HG03064 (cell line): ENCODE measurements around the gene DDR2.
"Not testable (repeated sequence)": the region's sequence is repeated elsewhere in the genome, so short reads cannot be mapped to it uniquely, and the experiment has no call there.

Experiments
- ATAC-seq: cut with Tn5 transposase; IDR thresholded peaks from one replicate; pipeline ENCODE4 v1.9.1; 2021; ENCODE audit warnings: low read depth; ENCODE audit not compliant: unreplicated experiment

DDR2 gene

GRCh38 chr1:162632217-162632666 is at the start of gene DDR2:
TSS of gene DDR2 (plus strand) at chr1:162632464. CDS start at chr1:162719064, 86,600 bp downstream.
- no peak for ATAC-seq

DNA sequence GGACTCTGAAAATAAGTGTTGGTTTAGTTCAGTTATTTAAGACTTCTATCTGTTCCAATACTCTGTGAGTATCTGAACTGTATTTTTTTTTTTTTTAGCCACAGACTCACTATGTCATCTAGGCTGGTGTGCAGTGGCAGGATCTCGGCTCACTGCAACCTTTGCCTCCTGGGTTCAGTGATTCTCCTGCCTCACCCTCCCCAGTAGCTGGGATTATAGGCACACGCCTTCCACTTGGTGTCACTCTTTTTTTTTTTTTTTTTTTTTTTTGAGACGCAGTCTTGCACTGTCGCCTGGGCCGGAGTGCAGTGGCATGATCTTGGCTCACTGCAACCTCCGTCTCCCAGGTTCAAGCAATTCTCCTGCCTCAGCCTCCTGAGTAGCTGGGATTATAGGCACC is 49.4 kb upstream of the DDR2 start:
- not testable (repeated sequence) for ATAC-seq

DNA sequence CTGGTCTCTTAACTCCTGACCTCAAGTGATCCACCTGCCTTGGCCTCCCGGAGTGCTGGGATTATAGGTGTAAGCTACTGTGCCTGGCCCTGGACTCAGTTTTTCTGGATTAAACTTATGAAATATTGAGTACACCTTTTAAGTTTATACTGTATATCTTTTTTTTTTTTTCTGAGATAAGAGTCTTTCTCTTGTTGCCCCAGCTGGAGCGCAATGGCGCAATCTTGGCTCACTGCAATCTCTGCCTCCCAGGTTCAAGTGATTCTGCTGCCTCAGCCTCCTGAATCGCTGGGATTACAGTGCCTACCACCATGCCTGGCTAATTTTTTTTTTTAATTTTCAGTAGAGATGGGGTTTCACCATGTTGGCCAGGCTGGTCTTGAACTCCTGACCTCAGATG is 47.2 kb upstream of the DDR2 start:
- not testable (repeated sequence) for ATAC-seq

GRCh38 chr1:162587347-162587746 is 44.9 kb upstream of the DDR2 start:
- no peak for ATAC-seq

GRCh38 chr1:162587761-162588260 is 44.5 kb upstream of the DDR2 start:
- ATAC-seq = no peak

- no peak for ATAC-seq
Observed at GRCh38 chr1:162590101-162590500, 42.2 kb upstream of the DDR2 start.

DNA sequence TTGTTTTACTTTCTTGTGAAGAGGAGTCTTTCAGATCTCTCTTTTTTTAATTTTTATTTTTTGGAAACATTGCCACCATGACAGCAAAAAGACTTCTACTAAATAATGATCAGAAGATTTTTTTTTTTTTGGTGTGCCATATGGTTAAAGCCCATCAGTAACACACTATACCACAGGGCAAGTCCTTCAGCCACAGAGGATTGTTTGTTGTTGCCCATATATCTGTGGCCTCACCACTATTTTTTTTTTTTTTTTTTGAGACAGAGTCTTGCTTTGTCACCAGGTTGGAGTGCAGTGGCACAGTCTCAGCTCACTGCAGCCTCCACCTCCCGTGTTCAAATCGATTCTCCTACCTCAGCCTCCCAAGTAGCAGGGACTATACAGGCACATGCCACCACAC is 41.6 kb upstream of the DDR2 start:
- ATAC-seq = no peak

DNA sequence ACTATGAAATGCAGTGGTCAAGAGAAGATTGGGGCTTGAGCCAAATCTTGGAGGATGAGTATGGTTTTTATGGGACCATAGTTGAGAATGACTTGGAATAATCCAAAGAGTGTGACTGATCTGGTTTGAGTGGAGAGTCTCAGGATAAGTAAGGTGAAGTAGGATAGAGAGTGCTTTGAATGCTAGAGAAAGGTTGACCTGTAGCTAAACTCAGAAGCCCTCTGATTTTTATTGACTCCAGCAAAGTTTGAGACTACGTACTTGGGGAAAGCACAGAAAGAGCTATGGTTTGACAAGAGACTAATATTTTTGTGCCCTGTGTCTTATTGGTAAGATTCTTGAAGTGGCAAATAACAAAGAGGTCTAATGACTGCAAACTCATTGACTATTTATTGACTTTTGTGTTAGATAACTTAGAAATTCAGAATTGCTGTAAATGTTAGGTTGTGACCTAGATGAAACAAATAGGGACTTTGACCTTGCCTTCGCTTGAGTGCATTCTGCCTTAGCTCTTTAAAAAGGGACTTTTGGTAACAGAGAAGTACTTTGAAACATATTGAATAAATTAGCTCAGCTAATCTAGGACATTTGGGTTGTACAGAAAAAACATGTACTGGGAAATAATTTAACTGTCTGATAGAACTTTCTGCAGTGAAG is 35.6 kb upstream of the DDR2 start:
- ATAC-seq = no peak

- ATAC-seq = no peak
Observed at GRCh38 chr1:162599451-162599850, 32.8 kb upstream of the DDR2 start.

- not testable (repeated sequence) for ATAC-seq
Observed at GRCh38 chr1:162603117-162603516, 29.1 kb upstream of the DDR2 start.

GRCh38 chr1:162605225-162605927 is 26.9 kb upstream of the DDR2 start:
- ATAC-seq = no peak

DNA sequence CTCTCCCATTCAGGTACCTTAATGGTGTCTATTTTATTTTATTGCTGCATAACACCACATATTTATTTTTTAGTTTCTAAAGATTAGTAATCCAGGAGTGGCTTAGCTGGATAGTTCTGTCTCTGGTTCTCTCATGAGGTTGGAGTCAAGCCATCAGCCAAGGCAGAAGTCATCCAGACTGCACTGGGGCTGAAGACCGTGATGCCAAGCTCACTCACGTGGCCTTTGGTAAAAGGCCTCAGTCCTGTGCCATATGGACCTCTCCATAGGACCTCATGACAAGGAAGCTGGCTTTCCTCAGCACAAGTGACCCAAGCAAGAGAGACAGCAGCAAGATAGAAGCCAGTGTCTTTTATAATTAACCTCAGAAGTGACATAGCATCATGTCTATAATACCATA is 23.0 kb upstream of the DDR2 start:
- ATAC-seq = no peak

DNA sequence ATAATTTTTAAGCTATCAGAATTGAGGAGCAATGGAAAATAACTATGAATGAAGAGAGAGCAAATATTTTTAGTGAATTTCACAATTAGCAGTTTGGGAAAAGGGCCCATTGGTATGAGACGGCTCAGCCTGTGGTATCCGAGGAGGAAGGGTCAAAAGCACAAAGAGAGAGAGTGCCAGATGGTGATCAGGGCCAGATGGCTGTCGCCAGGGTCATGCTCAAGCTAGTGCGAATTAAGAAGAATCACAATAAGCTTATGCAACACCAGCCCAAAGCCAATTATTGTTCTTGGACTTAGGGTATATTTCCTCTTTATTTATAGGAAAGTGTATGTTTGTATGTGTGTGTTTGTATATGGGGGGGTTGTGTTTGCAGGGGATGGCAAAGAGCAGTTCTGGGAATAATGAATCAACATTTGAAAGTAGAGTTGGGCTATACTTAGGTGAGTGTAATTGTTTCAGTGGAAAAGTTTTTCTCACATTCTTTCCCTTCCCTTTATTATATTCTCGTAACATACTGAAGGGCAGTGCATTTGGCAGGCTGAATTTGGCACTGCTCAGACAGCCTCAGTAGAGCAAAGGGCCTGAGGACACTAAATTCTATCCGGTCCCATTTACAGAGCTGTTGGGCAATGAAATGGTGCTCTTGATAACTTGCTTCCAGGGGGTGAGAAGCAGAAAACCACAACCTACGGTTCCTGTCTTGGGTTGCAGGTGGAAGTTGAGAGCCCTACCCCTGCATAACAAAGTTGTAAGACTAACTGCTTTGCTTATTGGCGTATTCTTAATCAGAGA is 19.5 kb upstream of the DDR2 start:
- no peak for ATAC-seq

DNA sequence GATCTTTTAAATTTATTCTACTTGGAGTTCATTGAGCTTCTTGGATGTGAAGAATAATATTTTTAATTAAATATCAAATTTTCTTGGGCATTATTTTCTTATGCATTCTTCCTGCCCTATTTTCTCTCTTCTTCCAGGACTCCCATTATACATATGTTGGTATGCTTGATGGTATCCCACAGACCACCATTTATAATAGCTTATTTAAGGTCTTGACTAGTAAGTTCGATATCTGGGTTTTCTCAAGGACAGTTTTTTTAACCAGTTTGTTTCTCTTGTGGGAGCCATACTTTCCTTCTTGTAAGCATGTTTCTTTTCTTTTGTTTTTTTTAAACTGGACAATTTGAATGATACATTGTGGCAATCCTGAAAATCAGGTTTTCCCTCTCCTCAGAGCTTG is 15.4 kb upstream of the DDR2 start:
- ATAC-seq = no peak

- ATAC-seq = no peak
Observed at GRCh38 chr1:162617513-162617912, 14.8 kb upstream of the DDR2 start.

DNA sequence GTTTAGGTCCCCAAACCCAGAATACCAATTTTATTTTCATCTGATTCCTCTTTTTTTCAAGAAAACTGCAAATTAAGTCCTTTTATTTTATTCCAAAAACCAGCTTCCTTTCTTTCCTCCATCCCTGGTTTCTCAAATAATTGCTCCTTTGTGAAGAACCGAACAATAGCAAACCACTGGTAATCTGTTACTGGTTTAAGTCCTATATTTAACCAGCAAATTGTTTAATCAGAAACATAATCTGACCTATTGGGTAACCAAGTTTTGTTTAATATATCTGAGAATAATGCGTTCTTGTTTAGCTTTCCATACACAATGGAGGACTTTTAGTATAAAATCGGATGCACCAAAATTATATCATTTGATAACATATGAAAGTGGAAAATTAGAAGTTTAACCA is 13.2 kb upstream of the DDR2 start:
- ATAC-seq = no peak

- ATAC-seq = no peak
Observed at GRCh38 chr1:162621256-162621655, 11.0 kb upstream of the DDR2 start.

DNA sequence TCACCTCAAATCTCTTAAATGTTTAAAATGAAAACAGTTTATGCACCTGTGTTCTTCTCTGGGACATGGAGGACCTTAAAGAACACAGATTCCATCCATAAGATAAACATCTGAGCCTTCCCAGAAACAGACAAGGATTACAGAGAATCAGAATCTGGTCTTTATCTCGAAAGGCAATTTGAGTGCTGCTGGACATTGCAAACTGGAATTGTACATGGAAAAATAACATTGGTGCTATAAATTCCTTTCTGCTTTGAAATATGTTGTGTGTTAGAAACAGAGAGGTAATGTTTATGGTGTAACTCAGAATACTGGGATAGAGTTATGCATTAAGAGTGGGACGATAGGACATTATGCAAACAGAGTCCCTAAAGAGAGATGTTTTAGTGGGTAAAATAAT is 6.6 kb upstream of the DDR2 start:
- no peak for ATAC-seq

GRCh38 chr1:162626094-162626493 is 6.2 kb upstream of the DDR2 start:
- ATAC-seq = no peak

DNA sequence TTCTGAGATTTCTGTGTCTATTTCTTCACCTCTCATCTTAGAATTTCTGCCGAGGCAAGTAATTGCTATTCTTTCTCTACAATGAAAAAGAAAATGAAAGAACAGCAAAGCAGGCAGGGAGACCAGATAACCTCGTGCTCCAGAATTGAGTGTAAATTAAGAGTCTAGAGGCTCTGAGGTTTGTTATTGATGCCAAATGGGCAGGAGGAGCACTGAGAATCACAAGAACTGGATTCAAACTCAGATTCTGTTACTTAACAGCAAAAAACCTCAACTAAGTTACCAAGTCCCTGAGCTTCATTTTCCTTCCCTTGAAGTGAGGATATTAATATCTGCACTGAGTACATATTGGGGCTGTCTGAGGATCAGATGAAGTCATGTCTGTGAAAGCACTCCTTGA is 5.5 kb upstream of the DDR2 start:
- ATAC-seq = no peak

DNA sequence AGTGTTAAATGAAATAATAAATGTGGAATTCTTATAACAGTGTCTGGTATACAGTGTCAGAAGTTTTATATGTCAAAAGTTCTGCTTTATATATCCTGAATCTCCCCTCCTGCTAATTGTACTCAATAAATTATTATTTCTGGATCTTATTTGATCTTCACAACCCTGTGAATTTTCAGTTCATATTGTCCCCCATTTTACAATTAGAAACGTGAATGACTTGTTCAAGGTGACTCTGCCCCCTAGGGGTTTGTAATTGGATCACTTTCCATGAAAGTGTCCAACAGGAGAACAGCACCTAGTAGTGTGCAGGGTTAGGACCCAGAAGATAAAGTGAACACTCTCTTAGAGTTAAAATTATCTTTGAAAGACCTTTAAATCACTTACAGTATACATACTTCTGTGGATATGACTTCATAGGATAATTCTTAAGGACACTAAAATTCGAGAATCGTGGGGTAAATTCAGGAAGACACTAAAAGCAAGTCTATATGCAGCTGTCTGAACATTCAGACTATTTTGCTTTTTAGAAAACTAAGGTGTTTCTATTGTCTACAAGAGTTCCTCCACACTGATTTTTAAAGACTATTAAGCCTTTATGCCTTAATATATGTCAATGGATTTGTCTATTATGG is 4.5 kb upstream of the DDR2 start:
- ATAC-seq = no peak
